Coronary artery (tissue), 2 donors: Measurements from ENCODE around the gene KIAA0408.

ENCODE experiments used
- DNase-seq: peaks from one replicate; pipeline ENCODE4 v3.0.0-alpha.2; 2017; ENCODE audit warnings: low spot score
- H3K27ac ChIP-seq, 2 donors: fragments of 200-600 bp; sonication (generic); one replicate each; pipeline ENCODE4 v1.5.1; 2016 to 2019
- H3K4me3 ChIP-seq: fragments of 200-600 bp; sonication (generic); 2 replicates; pipeline ENCODE4 v1.5.1; 2016; ENCODE audit warnings: mild to moderate bottlenecking, moderate library complexity
- CTCF ChIP-seq: fragments of 200-600 bp; sonication (generic); IDR thresholded peaks from one replicate; pipeline ENCODE4 v1.5.1; 2019; ENCODE audit warnings: antibody characterized with exemption

KIAA0408 gene

GRCh38 chr6:127475823-127476176, 16.6 kb upstream of the KIAA0408 start:
- no peak for DNase-seq
- Histone ChIP-seq H3K27ac (no peak overlapping the region), H3K4me3 (no peak overlapping the region)
- TF ChIP-seq CTCF, result no peak

GRCh38 chr6:127475135-127475822, 16.1 kb upstream of the KIAA0408 start:
- TF ChIP-seq CTCF, result no peak
- Histone ChIP-seq H3K4me3 (no peak overlapping the region), H3K27ac (no peak overlapping the region)
- no peak for DNase-seq

GRCh38 chr6:127471379-127472255, 12.4 kb upstream of the KIAA0408 start:
- no peak overlapping the region for H3K27ac ChIP-seq
- H3K4me3 ChIP-seq, result no peak overlapping the region
- TF ChIP-seq CTCF, result no peak
- DNase-seq, result no peak

- H3K27ac ChIP-seq, result no peak overlapping the region
- DNase-seq, result no peak
- no peak for TF ChIP-seq CTCF
- H3K4me3 ChIP-seq, result no peak overlapping the region
These were observed 9.7 kb upstream of the KIAA0408 start for GRCh38 chr6:127468936-127469335.

- no peak for TF ChIP-seq CTCF
- no peak overlapping the region for H3K27ac ChIP-seq
- no peak overlapping the region for H3K4me3 ChIP-seq
- DNase-seq, result no peak
These were observed 7.2 kb upstream of the KIAA0408 start for GRCh38 chr6:127466416-127466815.

- H3K27ac ChIP-seq, result peak overlapping the region; percentile 68 to 75
- TF ChIP-seq CTCF, result peak; percentile 53
- DNase-seq, result peak; percentile 74
- peak overlapping the region; percentile 13 for H3K4me3 ChIP-seq
These were observed 5.8 kb upstream of the KIAA0408 start for GRCh38 chr6:127464881-127465459.
